Measurements from ENCODE around the gene DGKD.

DGKD gene

GRCh38 chr2:233446606-233447305 lies 92.5 kb downstream of the DGKD start:
- H3K27me3 ChIP-seq (ENCODE audit: low read depth, low read length), result no peaks in the 10 kb centered on the region
- no peaks in the 10 kb centered on the region for H3K36me3 ChIP-seq (replicated peaks; ENCODE audit: low read depth, low read length)
- H3K4me2 ChIP-seq (ENCODE audit: low read length), result no peak overlapping the region
- no peaks in the 10 kb centered on the region for H3K79me2 ChIP-seq (ENCODE audit: low read length)
- H3K27ac ChIP-seq (ENCODE audit: low read length), result no peak overlapping the region
- H3K4me1 ChIP-seq (ENCODE audit: low read length), result no peaks in the 10 kb centered on the region
- TF ChIP-seq EZH2phosphoT487 (IDR thresholded peaks at IDR 0.05; ENCODE audit: low read depth) (no peak), CTCF (IDR thresholded peaks at IDR 0.05; ENCODE audit: low read depth, low read length) (no peak)
- no peaks in the 10 kb centered on the region for H3K9me3 ChIP-seq (ENCODE audit: insufficient read depth, low read length)
- H3K9ac ChIP-seq (ENCODE audit: low read length), result no peak overlapping the region
- no peak overlapping the region for H2AFZ ChIP-seq (ENCODE audit: low read depth, low read length)
- H3K4me3 ChIP-seq (ENCODE audit: low read length), result no peak overlapping the region
- H4K20me1 ChIP-seq (ENCODE audit: insufficient read depth, low read length), result no peaks in the 10 kb centered on the region

- Histone ChIP-seq H3K4me3 (ENCODE audit: low read length) (no peak overlapping the region), H4K20me1 (ENCODE audit: insufficient read depth, low read length) (no peaks in the 10 kb centered on the region), H3K9me3 (ENCODE audit: insufficient read depth, low read length) (no peaks in the 10 kb centered on the region), H3K36me3 (replicated peaks; ENCODE audit: low read depth, low read length) (no peaks in the 10 kb centered on the region), H3K9ac (ENCODE audit: low read length) (no peak overlapping the region), H3K79me2 (ENCODE audit: low read length) (no peaks in the 10 kb centered on the region), H3K4me1 (ENCODE audit: low read length) (no peaks in the 10 kb centered on the region), H3K27me3 (ENCODE audit: low read depth, low read length) (no peaks in the 10 kb centered on the region), H3K27ac (ENCODE audit: low read length) (no peak overlapping the region), H2AFZ (ENCODE audit: low read depth, low read length) (no peak overlapping the region), H3K4me2 (ENCODE audit: low read length) (no peak overlapping the region)
- no peak for TF ChIP-seq EZH2phosphoT487 (IDR thresholded peaks at IDR 0.05; ENCODE audit: low read depth)
- TF ChIP-seq CTCF (IDR thresholded peaks at IDR 0.05; ENCODE audit: low read depth, low read length), result no peak
These were observed 93.4 kb downstream of the DGKD start for GRCh38 chr2:233447506-233448219.

- H3K4me1 ChIP-seq (ENCODE audit: low read length), result no peaks in the 10 kb centered on the region
- H3K4me2 ChIP-seq (ENCODE audit: low read length), result no peak overlapping the region
- H3K9me3 ChIP-seq (ENCODE audit: insufficient read depth, low read length), result no peaks in the 10 kb centered on the region
- H3K9ac ChIP-seq (ENCODE audit: low read length), result no peak overlapping the region
- no peak for TF ChIP-seq CTCF (IDR thresholded peaks at IDR 0.05; ENCODE audit: low read depth, low read length)
- no peak for TF ChIP-seq EZH2phosphoT487 (IDR thresholded peaks at IDR 0.05; ENCODE audit: low read depth)
- H3K27ac ChIP-seq (ENCODE audit: low read length), result no peak overlapping the region
- H4K20me1 ChIP-seq (ENCODE audit: insufficient read depth, low read length), result no peaks in the 10 kb centered on the region
- no peaks in the 10 kb centered on the region for H3K36me3 ChIP-seq (replicated peaks; ENCODE audit: low read depth, low read length)
- no peak overlapping the region for H2AFZ ChIP-seq (ENCODE audit: low read depth, low read length)
- H3K79me2 ChIP-seq (ENCODE audit: low read length), result no peaks in the 10 kb centered on the region
- no peak overlapping the region for H3K4me3 ChIP-seq (ENCODE audit: low read length)
- no peaks in the 10 kb centered on the region for H3K27me3 ChIP-seq (ENCODE audit: low read depth, low read length)
These were observed 93.9 kb downstream of the DGKD start for GRCh38 chr2:233448220-233448559.

- H2AFZ ChIP-seq (ENCODE audit: low read depth, low read length), result no peak overlapping the region
- no peak overlapping the region for H3K4me3 ChIP-seq (ENCODE audit: low read length)
- H3K4me2 ChIP-seq (ENCODE audit: low read length), result no peak overlapping the region
- H3K27me3 ChIP-seq (ENCODE audit: low read depth, low read length), result no peaks in the 10 kb centered on the region
- no peak overlapping the region for H3K9ac ChIP-seq (ENCODE audit: low read length)
- H4K20me1 ChIP-seq (ENCODE audit: insufficient read depth, low read length), result no peaks in the 10 kb centered on the region
- no peaks in the 10 kb centered on the region for H3K9me3 ChIP-seq (ENCODE audit: insufficient read depth, low read length)
- TF ChIP-seq EZH2phosphoT487 (IDR thresholded peaks at IDR 0.05; ENCODE audit: low read depth) (no peak), CTCF (IDR thresholded peaks at IDR 0.05; ENCODE audit: low read depth, low read length) (no peak)
- H3K36me3 ChIP-seq (replicated peaks; ENCODE audit: low read depth, low read length), result no peaks in the 10 kb centered on the region
- H3K79me2 ChIP-seq (ENCODE audit: low read length), result no peaks in the 10 kb centered on the region
- H3K4me1 ChIP-seq (ENCODE audit: low read length), result no peaks in the 10 kb centered on the region
- no peak overlapping the region for H3K27ac ChIP-seq (ENCODE audit: low read length)
These were observed 94.3 kb downstream of the DGKD start for GRCh38 chr2:233448575-233448974.

All from OCI-LY3 (cell line).